Measurements from ENCODE around the gene SH3PXD2A. TPM values are rescaled to one million over a fixed set of nuclear protein-coding genes. Genes with fewer than 3 reads are reported as not detected.
A peak's percentile ranks its signal among the peaks of the same experiment; 100 is the strongest.

Gene SH3PXD2A
- total RNA-seq, 1 experiment from 2014 or later, result 1.2 TPM

- DNase-seq (ENCODE audit: low spot score), result peak; percentile 31
These were observed 169.3 kb downstream of the SH3PXD2A start for GRCh38 chr10:103685880-103686669.

DNA sequence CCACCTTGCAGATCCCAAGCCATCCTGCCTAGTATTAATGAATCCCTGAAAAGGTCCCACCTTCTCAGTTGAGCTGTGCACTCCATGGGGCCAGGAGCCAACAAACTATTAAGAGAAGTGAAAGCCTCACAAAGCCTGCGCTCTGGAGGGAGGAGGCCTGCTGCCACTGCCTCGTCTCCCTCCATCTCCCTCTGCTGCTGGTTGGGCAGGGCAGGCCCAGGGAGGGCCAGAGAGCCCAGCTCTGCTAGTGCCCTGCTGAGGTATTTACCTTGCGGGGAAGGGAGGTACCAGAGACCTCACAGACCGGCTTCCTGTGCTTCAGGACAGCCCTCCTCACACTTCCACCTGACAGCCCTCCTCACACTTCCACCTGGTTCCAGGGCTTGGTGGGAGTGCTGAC, 171.5 kb downstream of the SH3PXD2A start:
- DNase-seq (ENCODE audit: low spot score), result no peak

DNA sequence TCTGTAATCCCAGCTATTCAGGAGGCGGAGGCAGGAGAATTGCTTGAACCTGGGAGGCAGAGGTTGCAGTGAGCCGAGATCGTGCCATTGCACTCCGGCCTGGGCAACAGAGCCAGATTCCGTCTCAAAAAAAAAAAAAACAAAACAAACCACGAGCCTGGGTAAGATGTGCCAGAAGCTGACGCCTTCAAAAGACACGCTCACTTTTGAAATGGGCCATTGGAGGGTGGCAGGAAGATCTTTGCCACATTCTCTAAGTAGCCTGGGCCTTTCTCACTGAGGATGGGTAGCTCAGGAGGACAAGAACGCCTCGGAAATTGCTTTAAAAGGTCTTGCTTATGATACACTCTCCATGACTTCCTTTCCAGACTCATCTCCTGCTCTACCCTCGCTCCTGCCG, 172.7 kb downstream of the SH3PXD2A start:
- no peak for DNase-seq (ENCODE audit: low spot score)

DNA sequence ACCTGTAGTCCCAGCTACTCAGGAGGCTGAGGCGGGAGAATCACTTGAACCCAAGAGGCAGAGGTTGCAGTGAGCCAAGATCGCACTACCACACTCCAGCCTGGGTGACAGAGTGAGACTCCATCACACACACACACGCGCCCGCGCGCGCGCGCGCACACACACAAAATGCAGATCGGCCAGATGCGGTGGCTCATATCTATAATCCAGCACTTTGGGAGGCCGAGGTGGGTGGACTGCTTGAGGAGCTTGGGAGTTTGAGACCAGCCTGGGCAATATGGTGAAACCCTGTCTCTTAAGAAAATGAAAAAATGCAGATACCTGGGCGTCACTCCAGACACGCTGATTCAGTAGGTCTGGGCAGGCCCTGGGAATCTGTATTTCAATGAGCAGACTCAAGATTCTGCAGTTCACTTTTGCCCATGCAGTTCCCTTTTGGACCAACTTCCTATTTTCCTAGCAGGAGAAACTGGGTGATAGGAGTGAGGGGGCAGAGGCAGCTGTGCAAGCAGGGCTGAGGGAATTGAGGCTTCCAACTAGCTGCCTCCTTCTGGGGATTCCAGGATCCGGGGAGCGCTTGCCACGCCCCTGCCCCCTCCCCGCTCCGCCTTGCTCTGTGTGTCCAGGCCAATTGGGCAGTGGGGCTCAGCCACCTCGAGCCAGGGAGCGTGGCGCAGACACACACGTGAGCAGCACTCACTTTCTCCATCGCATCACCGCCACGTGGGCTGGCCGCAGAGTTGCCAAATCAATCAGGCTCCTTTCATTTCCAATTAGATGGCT, 173.6 kb downstream of the SH3PXD2A start:
- DNase-seq (ENCODE audit: low spot score), result no peak

DNA sequence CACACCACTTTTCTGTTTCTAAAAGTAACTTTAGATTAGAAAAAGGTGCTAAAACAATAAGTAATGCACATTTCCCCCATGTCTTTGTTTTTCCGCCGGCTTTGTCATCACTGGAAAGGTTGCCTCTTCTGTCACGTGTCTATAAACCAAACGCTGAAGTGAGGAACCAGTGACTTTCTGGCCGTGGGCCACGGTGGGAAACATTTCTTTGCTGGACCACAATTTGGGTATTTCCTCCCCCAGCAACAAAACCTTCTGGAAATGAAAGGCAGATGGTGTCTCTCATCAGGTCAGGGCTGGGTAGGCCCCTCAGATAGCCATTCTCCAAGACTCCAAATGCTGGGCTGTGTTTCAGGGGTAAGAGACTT, 174.5 kb downstream of the SH3PXD2A start:
- no peak for DNase-seq (ENCODE audit: low spot score)

GRCh38 chr10:103679096-103679790, 176.1 kb downstream of the SH3PXD2A start:
- no peak for DNase-seq (ENCODE audit: low spot score)

- peak; percentile 28 for DNase-seq (ENCODE audit: low spot score)
These were observed 177.2 kb downstream of the SH3PXD2A start for GRCh38 chr10:103678178-103678526.

GRCh38 chr10:103677486-103678177, 177.7 kb downstream of the SH3PXD2A start:
- DNase-seq (ENCODE audit: low spot score), result no peak

GRCh38 chr10:103676851-103677417, 178.4 kb downstream of the SH3PXD2A start:
- no peak for DNase-seq (ENCODE audit: low spot score)

DNA sequence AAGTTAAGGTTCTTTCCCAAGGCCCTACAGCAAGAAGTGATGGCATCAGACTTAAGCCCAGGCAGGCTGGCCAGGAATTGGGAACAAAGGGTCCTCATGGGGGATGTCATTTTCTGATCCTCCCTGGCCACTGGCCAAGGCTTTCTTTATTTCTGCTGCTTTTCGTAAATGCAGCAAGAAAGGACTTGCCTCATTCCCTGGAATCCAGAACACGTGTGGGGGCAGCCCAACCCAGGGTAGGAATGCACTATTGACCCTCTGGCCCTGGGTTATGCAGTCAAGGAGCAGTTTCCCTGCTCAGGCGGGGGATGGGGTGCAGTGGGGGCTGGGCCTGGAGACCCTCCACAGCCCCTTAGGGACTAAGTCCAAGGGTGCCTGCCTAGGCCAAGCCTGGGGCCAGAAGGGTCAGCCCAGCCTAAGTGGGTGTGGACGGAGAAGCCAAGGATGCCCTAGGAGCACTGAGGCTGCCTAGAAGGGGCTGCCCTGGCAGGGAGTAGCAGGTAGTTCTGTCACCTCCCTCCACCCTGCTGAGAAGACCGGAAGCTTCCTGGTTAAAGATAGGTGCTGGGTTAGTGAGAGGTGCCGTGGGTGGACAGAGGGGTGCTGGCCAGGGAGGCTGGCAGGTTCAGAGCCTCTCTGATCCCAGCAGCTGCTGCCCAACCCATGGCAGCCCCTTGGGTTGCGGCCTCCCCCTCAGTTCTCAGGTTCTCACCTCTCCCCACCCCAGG, 179.2 kb downstream of the SH3PXD2A start:
- DNase-seq (ENCODE audit: low spot score), result no peak

DNA sequence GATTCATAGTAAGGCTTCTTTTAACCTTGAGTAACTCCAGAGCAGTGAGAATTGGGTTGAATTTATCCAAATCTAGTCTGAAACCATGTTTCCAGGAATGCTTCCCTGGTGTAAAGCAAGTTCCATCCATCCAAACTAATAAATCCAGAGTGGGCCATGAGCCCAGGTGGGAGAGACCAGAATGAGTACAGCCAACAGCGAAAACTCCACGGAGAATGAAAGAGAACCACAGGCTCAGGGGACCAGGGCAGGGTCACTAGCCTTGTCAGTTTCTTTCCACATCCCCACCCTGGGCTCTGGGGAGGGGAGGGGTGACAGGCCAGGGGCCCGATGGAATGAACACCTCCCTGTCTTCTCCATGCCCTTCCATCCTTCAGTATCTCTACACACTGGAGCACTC, 181.8 kb downstream of the SH3PXD2A start:
- DNase-seq (ENCODE audit: low spot score), result no peak

DNA sequence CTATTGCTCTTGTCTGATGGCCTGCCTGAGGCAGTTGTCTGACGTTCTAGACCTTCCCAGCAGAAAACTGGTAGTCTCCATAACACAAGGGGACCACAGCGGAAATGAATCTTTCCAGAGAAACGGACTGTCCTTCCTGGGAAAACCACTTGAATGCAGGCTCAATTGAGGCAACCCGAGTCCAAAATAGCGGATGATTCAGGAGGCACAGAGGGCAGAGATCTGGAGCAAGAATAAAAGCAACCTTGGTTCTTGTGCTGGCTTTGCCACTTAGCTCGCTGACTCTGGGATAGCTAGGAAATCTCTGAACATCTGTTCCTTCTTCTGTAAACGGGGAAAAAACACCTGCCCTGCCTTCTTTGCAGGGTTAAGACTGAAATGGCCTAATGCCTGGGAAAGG, 183.0 kb downstream of the SH3PXD2A start:
- DNase-seq (ENCODE audit: low spot score), result no peak

- DNase-seq (ENCODE audit: low spot score), result no peak
These were observed 184.1 kb downstream of the SH3PXD2A start for GRCh38 chr10:103671126-103671895.

- no peak for DNase-seq (ENCODE audit: low spot score)
These were observed 185.4 kb downstream of the SH3PXD2A start for GRCh38 chr10:103669944-103670343.

- DNase-seq (ENCODE audit: low spot score), result no peak
These were observed 186.0 kb downstream of the SH3PXD2A start for GRCh38 chr10:103669243-103669929.

- no peak for DNase-seq (ENCODE audit: low spot score)
These were observed 186.8 kb downstream of the SH3PXD2A start for GRCh38 chr10:103668351-103669242.

GRCh38 chr10:103667356-103667755, 188.0 kb downstream of the SH3PXD2A start:
- no peak for DNase-seq (ENCODE audit: low spot score)

- no peak for DNase-seq (ENCODE audit: low spot score)
These were observed 188.6 kb downstream of the SH3PXD2A start for GRCh38 chr10:103666762-103667150.

All from H4 (cell line).